DND-41 (cell line): Measurements from ENCODE around the gene RELL2.

Experiments used
- EZH2 ChIP-seq: IDR thresholded peaks from 3 replicates; pipeline ENCODE4 v1.6.1; 2012; ENCODE audit warnings: borderline replicate concordance, low read depth, mild to moderate bottlenecking, moderate library complexity, low read length, inconsistent platforms; ENCODE audit not compliant: severe bottlenecking
- TF ChIP-seq, protein P1 (sequence below): IDR thresholded peaks from 2 replicates; pipeline ENCODE4 v1.5.1; 2012; ENCODE audit warnings: borderline replicate concordance, low read length, moderate library complexity, mild to moderate bottlenecking; ENCODE audit not compliant: poor library complexity, severe bottlenecking; ENCODE audit errors: extremely low read depth

DNA sequence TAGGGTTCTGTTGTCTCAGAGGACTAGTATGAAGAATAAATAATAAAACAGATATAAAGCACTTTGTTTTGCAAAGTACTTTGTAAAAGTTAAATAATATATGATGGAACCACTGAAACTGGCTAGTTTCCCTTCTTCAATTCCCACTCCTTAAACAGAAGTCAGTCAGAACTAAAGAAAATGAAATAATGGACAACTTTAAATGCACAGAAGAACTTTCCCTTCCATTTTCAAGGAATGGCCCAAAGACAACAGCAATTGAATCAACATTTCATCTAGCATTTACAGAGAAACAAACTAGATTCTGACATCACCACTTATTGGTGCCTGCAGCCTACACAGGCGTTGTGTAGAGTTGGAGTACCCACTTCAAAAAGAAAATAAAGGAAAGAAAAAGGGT, 34.2 kb upstream of the RELL2 start:
- TF ChIP-seq, protein P1, sequence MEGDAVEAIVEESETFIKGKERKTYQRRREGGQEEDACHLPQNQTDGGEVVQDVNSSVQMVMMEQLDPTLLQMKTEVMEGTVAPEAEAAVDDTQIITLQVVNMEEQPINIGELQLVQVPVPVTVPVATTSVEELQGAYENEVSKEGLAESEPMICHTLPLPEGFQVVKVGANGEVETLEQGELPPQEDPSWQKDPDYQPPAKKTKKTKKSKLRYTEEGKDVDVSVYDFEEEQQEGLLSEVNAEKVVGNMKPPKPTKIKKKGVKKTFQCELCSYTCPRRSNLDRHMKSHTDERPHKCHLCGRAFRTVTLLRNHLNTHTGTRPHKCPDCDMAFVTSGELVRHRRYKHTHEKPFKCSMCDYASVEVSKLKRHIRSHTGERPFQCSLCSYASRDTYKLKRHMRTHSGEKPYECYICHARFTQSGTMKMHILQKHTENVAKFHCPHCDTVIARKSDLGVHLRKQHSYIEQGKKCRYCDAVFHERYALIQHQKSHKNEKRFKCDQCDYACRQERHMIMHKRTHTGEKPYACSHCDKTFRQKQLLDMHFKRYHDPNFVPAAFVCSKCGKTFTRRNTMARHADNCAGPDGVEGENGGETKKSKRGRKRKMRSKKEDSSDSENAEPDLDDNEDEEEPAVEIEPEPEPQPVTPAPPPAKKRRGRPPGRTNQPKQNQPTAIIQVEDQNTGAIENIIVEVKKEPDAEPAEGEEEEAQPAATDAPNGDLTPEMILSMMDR, result no peak
- no peak for TF ChIP-seq EZH2
